GM19452 (cell line): Measurements from ENCODE around the gene CAPZA3.
"Not testable (repeated sequence)": the region's sequence is repeated elsewhere in the genome, so short reads cannot be mapped to it uniquely, and the experiment has no call there.

Experiments
- ATAC-seq: cut with Tn5 transposase; IDR thresholded peaks from one replicate; pipeline ENCODE4 v1.9.1; 2021; ENCODE audit not compliant: unreplicated experiment

CAPZA3 gene

GRCh38 chr12:18753481-18754123 lies 15.7 kb downstream of the CAPZA3 start:
- ATAC-seq, result no peak

- no peak for ATAC-seq
These were observed 16.3 kb downstream of the CAPZA3 start for GRCh38 chr12:18754124-18754707.

GRCh38 chr12:18755341-18755740 lies 17.4 kb downstream of the CAPZA3 start:
- no peak for ATAC-seq

GRCh38 chr12:18766479-18766878 lies 28.6 kb downstream of the CAPZA3 start:
- ATAC-seq, result not testable (repeated sequence)

GRCh38 chr12:18782827-18783226 lies 44.9 kb downstream of the CAPZA3 start:
- ATAC-seq, result no peak

- ATAC-seq, result not testable (repeated sequence)
These were observed 47.5 kb downstream of the CAPZA3 start for GRCh38 chr12:18785465-18785864.
